Measurements from ENCODE around the gene ACSS1.

The ACSS1 gene

DNA sequence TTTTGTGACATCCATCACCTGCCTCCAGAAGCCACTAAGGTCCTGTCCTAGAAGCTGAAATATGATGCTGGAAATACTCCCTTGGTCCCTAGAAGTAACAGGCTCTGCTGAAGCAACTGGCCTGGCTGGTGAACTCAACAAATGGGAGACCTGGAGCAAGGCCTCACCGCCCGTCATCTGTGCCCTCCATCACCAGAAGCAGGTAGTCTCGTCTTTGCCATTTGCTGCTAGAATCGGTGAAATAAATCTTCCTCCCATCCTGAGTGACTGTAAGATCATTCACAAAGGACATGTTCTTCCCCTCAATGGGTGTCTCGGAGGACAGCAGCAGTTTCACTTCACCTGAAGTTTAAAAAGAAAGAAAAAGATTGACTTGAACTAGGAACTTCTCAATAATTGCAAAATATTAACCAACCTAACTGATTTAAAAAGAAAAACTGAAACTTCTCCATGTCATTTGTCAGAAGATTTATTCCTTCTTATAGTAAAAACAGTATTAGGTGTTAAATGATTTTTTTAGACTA, 87.8 kb downstream of the ACSS1 start:
- DNase-seq = no peak

DNA sequence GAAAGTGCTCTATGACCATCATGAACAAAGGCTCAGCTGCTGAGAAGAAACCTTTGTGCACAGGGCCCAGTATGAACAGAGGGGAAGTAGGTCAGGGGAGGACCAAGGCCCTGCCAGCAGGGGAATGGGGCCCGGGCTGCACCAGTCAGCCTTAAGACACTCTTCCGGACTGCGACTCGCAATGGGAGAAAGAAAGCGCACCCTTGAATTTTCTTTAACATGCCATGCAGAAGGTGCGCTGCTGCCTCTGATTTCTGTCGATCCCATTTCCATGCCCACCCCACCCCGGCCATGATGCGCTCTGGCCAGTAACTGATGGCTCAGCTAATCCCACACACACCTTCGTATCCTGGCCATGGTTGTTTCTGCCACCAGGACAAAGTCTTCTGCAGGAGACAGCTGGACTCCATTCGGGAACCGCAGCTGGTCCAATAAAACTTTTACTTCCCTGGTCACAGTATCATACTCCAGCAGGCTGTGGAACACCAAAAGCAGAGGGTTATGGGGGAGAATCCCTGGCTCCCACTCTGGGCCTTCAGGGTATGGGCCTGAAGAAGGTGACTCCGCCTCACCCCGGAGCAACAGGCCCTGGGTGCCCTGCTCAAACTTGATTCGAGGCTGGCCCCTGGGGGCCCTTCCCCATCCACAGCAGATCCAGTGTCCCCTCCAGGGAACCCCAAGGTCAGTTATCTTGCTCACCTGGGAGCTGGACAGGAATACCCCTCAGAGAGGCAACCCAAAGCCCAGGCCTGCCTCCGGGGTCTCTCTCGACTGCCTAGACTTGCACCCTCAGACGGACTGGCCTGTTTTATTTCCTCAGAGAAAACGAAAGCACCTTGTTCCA, 88.5 kb downstream of the ACSS1 start:
- no peak for DNase-seq

DNA sequence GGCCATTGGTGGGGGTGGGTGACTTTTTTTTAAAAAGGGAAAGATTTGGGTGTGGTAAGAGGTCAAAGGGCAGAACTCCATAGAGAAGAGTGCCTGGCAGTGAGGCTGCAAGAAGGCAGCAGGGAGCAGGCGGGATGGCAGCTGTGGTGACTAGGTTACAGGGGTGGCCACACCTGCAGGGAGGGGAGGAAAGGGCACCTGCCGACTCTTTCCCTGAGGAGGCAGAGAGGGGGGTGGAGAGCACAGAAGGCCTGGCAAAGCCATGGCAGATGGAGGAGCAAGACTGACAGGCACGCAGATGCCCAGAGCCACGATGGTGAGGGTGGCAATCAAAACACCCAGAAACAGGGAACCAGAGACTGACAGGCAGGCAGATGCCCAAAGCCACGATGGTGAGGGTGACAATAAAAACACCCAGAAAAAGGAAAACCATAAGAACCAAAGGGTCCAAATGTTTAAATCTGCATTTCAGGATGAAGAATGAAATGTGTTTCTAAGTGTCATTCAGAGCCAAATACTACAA, 89.6 kb downstream of the ACSS1 start:
- DNase-seq = no peak

DNA sequence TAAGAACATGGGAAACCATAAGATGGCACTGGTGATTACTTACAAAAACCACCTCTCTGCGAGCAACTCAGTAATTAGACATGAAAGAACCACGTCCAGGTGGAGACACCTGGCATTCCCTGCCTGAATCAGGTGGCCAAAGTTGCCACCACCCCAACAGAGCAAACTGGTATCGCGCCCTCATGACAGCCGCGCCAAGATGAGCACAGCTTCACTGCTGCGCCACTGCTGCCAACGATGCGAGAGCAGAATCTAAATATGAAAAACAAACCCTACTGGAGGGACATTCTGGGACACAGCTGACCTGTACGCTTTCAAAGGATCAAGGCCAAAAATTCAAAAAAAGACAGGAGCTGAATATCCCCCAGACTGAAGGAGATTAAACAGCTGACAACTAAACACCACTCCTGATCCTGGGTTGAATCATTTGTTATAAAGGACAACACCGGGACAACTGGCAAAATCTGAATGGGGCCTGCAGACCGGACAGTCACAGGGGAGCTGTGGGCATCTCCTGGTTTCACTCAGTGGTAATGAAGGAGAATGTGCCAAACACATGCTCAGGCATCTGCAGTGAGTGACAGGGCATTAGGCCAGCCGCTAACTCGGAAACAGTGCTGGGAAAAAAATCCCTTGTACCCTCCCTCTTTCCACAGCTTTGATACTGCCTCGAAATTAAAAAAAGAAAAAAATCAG, 91.5 kb downstream of the ACSS1 start:
- DNase-seq = no peak

DNA sequence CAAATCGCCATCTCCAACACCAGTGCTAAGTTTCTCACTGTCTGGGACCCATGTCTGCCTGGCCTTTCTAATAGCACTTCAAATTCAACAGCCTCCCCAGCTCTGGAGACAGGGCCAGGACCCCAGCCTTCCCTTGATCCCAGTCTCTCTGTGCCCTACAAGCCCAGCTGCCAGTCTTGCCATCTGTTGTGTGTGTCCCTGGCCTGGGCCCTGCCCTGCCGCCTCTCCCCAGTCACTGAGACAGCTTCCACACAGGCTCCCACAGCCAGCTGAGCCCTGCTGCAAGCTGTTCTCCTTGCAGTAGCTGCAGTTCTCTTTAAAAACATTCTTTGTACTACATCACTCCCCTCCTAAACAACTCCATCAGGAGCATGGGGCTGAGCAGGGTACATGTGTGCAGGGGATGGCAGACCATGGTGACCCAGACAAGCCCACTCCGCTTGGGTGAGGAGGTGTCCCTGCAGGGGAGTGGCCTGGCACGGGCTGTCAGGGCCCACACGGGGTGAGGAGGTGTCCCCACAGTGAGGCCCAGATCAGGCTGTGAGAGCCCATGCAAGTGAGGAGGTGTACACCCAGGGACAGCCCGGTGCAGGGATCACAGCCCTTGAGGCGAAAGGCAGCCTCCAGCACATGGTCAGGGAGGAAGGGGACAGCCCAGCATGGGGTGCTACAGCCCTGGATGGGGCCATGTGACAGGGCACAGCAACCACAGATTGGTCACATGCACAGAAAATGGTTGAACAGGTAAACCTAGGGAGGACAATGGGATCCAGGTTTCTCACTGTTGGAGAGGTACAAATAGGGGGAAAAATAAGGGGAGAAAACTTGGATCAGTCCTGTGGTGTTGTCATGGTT, 92.6 kb downstream of the ACSS1 start:
- DNase-seq = no peak

DNA sequence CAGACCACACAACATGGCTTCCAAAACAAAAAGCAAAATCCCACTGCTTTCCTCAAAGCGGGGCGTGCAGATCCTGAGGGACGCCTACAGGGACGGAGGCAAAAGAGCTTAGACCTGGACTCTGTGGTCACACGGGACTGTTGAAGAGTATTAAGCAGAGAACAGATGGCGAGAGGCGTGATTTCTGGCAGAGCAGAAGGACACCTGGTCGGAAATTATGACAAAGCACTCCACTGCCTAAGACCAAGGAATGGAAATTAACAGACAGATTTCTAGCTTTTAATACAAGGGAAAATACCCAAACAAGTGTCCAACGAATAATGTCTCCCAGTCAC, 93.5 kb downstream of the ACSS1 start:
- no peak for DNase-seq

DNA sequence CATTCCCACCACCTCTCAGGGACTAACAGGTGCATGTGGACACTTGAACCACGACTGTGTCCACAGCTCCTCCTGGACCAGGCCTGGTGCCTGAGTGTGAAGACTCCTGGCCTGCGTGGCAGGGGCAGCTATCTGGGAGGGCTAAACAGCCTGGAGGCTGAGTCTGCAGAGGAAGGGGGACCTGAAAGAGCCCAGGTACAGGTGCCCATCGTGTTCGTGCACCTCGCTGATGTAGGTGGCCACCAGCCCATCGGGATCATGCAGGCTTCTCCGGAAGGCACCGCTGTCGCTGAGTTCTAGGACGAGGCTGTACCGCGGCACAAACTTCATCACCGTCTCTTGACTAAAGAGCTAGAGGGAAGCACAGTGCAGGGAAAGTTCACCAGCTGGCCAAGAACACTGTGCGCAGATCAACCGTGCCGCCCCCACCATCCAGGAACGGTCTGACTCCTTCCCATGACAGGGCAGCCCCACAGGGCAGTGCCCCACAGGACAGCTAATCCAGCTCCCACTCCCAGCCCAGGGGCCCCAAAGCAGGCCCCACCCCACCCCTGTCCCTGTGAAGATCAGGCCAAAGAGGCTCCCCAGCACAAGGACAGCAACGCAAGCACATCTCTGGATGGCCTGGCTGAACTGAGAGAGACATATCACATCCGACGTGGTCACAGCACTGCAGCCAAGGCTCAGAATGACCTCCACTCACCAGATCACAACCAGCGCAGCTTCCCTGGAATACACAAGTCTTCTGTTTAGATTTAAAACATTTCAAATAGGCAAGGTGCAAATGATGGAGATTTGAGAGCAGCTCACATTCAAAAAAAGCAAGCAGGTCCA, 94.0 kb downstream of the ACSS1 start:
- no peak for DNase-seq

DNA sequence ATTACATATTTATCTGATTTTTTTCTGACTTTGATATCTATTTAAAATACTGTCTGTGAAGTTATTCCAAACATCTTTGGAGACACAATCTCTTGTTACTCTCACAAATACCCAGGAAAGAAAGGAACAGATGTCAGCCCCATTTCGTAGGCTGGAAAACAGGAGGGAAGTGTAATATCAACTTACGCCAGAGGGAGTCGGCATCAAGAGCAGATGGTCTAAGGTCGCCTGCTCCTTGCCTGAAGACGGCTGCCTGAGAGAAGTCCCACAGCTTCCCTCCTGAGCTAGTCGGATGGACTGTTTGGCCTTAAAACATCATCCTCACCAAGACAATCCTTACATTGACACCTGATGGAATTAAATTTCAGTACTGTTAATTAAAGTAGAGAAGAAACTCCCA, 95.4 kb downstream of the ACSS1 start:
- no peak for DNase-seq

DNA sequence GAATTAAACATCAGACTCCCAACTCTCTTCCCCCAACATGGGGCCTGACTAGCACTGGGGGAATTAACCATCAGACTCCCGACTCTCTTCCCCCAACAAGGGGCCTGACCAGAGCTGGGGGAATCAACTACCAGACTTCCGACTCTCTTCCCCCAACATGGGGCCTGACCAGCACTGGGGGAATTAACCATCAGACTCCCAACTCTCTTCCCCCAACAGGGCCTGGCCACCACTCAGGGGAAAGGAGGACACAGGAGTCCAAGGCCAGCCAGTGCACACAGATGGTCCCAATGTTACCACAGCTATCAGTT, 95.8 kb downstream of the ACSS1 start:
- DNase-seq = no peak

DNA sequence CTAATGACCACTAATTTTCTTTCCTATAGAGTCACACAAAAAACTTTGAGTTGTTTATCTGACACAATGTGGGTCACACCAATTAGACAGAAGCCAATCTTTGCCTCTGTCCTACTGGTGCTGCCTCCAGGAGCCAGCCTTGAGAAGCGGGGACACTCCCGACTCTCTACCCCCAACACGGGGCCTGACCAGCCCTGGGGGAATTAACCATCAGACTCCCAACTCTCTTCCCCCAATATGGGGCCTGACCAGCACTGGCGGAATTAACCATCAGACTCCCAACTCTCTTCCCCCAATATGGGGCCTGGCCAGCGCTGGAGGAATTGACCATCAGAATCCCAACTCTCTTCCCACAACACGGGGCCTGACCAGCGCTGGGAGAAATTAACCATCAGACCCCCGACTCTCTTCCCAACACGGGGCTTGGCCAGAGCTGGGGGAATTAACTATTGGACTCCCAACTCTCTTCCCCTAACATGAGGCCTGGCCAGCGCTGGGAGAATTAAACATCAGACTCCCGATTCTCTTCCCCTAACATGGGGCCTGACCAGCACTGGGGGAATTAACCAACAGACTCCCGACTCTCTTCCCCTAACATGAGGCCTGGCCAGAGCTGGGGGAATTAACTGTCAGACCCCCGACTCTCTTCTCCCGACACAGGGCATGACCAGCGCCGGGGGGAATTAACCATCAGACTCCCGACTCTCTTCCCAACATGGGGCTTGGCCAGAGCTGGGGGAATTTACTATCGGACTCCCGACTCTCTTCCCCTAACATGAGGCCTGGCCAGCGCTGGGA, 96.4 kb downstream of the ACSS1 start:
- DNase-seq = no peak

DNA sequence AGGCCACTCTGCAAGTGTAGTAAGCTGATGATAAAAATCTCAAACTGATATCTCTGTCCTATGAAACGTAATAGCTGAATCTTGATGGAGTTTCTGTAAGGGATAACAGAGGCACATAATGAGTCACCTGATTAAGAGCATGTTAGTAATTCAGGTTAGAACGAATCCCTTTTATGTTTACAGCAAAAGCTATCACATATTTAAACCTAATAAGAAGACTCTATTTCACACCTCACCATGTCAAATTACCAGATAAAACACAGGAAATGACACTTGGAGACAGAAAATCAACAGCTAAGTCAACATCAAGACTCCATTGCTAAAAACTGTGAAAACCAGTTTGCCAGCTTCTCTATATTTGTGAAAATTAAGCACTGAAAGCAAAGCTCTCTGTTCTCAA, 97.1 kb downstream of the ACSS1 start:
- DNase-seq = no peak

DNA sequence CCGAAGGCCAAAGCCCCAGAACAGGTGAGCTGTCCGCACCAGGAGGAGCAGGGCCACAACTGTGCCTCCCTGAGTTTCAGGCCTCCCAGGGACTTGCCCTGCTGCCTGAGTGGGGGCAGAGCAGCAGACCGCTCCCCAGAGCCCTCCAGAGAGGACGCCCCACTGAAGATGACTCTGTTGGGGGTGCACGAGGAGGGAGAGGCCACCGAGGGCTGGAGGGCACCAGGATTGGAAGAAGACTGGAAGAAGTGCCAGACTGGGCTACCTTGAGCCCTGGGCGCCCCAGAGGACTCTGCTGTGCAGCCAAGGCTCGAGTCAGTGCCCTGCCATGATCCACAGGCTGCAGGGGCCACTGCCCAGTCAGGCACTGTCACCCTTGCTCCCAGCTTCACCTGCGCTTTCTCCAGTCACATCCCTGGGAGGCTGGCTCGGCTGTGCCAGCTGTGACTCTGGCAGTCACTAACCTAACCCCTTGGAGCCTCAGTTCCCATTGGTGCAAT, 97.6 kb downstream of the ACSS1 start:
- no peak for DNase-seq

DNA sequence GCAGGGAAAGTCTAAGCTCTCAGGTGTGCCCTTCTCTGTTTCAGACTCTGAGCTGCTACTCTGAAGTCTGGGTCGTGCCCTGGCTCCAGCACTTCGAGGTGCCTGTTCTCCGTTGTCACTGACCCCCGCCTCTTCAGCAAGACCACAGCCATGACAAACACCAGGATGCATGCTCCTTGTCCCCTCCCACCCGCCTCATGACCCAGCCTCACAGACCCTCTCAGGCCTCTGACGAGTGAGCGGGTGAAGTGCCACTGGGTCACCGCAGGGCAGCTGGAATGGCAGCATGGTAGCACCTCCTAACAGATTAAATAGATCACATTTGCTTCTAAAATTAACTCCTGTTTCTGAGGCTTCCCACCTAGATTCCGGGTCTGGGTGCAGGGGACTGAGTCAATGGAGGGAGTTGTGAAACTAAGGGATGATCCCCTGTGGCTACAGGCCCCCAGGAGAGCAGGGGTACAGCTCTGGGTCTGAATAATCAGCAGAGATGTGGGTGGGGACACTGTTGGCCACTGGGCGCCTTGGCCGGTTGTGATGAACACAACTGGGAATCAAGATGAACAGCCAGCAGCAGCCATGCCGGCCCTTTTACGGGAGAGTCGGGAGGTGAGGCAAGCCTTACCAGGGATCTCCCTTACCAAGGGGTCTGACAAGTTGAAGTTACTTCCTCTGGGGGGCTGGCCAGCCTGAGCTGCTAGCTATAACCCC, 98.2 kb downstream of the ACSS1 start:
- DNase-seq = no peak

DNA sequence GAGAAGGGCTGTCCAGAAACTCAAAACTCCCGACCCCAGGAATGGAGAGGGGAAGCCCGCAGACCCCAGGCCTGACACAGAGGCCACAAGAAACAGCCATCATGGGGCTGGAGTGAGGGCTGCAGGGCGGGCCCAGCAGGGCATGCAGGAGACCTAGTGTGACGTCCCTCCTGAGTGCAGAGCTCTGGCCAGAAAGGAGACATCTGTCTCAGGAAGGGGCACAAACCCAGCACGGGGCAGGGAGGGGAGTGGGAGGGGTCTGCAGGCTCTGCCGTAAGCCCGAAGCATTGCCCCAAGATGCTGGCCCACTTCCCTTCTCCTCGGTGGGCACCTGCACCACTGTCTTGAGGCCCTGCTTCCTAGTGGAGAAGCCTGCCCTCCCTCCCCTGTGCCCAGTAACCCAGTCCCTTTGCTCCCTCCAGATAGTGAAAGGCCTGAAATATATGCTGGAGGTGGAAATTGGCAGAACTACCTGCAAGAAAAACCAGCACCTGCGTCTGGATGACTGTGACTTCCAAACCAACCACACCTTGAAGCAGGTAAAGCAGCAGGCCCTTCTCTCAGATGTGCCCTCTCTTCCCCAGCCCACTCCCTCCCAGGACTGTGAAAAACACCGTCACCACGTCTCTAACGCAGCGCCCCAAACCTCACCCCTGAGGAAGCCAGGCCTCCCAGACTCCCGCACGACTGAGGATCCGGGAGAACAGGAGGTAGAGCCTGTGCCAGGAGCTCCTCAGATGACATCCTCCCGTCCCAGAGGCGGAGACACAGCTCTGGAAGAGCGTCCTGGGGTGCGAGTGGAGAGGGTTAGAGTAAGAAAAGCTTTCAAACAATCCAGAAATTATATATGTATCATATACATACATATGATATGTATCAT, 99.2 kb downstream of the ACSS1 start:
- DNase-seq = no peak

DNA sequence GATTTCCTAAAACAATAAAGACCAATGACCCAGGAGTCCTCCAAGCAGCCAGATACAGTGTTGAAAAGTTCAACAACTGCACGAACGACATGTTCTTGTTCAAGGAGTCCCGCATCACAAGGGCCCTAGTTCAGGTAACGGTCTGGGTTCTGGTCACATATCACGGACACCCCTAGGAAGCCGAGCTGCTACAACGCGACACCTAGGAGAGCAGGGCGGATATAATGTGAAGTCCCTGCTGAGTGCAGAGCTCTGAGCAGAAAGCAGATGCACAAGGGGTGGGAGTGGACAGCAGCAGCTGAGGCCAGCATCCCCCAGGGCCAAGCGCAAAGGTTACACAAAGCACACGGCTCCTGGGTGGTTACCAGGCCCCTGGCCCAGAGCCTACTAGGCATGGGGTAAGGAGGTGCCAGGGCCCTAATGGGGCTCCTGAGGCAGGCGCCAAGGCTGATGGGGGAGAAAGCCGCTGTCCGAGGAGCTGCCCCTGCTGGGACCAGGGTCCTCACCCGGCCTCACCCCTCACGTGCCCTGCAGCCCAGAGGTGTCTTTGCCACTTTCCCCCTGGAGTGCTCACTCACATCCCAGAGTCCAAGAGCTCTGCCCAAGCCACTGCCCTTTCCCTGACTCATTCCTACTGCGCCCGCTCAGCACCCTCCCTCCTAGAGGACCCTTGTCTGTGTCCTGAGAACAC, 100.5 kb downstream of the ACSS1 start:
- no peak for DNase-seq

All from NCI-H526 (cell line).